Measurements from ENCODE around the gene ZFYVE27.

DNA sequence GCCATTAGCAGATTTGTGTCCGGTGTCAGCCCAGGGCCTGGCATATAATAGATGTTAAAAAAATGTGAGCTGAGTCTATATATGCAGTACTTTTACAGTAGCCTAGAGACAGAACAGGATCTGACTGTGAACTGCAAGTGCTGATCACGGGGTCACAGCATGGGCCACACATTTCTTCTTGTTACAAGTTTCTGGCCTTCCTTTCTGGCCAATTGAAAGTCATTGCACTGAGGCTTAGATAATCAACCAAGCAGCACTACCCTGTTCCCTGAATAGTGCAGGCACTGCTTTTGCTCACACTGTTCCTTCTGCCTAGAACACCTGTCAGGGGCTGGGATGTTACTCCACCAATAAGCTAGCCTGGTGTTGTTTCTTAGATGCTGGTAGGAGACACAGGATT lies 28.8 kb upstream of the ZFYVE27 start:
- no peak for TF ChIP-seq EZH2 (IDR thresholded peaks at IDR 0.05)
- TF ChIP-seq POLR2AphosphoS5 (IDR thresholded peaks at IDR 0.05; ENCODE audit: borderline replicate concordance, low read depth, low read length) = no peak
